ENCODE results near the gene MVK. TPM values are rescaled to one million over a fixed set of nuclear protein-coding genes. Genes with fewer than 3 reads are reported as not detected.

Gene MVK
- total RNA-seq, 4 donors from 2014 or later: 17.2 to 157 (median 25.4) TPM

- Histone ChIP-seq H3K4me3 (no peak overlapping the region), H3K27ac (no peak overlapping the region), H3K4me1 (peaks cover 0 to 7% (median 4%) of the 10 kb centered on the region in 4 donors), H3K9me3 (no peaks in the 10 kb centered on the region), H3K27me3 (no peaks in the 10 kb centered on the region), H3K36me3 (peaks cover 0 to 16% (median 0%) of the 10 kb centered on the region in 4 donors)
- in situ Hi-C loops (cut with MboI; ENCODE audit: low pct_ligation_motif_present in 1 of 4, low pct_unique_long_range_greater_than_20kb in 1 of 4, low sequenced_read_pairs in 3 of 4) (no loop called here), intact Hi-C loops (cut with DNase I; ENCODE audit: low total_unique reads) (no loop called here)
- no peak for TF ChIP-seq POLR2AphosphoS5 (IDR thresholded peaks at IDR 0.05)
- TF ChIP-seq CTCF (IDR thresholded peaks at IDR 0.05): no peak
- no peak for TF ChIP-seq POLR2A (IDR thresholded peaks at IDR 0.05)
- 91 to 100% methylated on average over 1 to 3 of the region's 3 CpGs for WGBS, 2 donors (ENCODE audit: low coverage in 1 of 2)
- no peak for DNase-seq
Observed at GRCh38 chr12:109567967-109568366, 5.6 kb upstream of the MVK start.

GRCh38 chr12:109568486-109568885 lies 5.1 kb upstream of the MVK start:
- H3K27ac ChIP-seq: no peak overlapping the region
- no peak for DNase-seq
- H3K4me3 ChIP-seq: no peak overlapping the region
- peaks cover 0 to 7% (median 5%) of the 10 kb centered on the region in 4 donors for H3K4me1 ChIP-seq
- no peaks in the 10 kb centered on the region for H3K27me3 ChIP-seq
- peaks cover 0 to 16% (median 0%) of the 10 kb centered on the region in 4 donors for H3K36me3 ChIP-seq
- intact Hi-C loops (cut with DNase I; ENCODE audit: low total_unique reads) (no loop called here), in situ Hi-C loops (cut with MboI; ENCODE audit: low pct_ligation_motif_present in 1 of 4, low pct_unique_long_range_greater_than_20kb in 1 of 4, low sequenced_read_pairs in 3 of 4) (no loop called here)
- no peak for TF ChIP-seq POLR2A (IDR thresholded peaks at IDR 0.05)
- no peak for TF ChIP-seq CTCF (IDR thresholded peaks at IDR 0.05)
- no peak for TF ChIP-seq EP300 (IDR thresholded peaks at IDR 0.05; ENCODE audit: low read depth)
- TF ChIP-seq POLR2AphosphoS5 (IDR thresholded peaks at IDR 0.05): no peak
- H3K9me3 ChIP-seq: no peaks in the 10 kb centered on the region
- 75 to 90% methylated on average over 3 to 7 of the region's 7 CpGs for WGBS, 2 donors (ENCODE audit: low coverage in 1 of 2)

- no peak overlapping the region for H3K4me3 ChIP-seq
- peaks cover 0 to 7% (median 2%) of the 10 kb centered on the region in 4 donors for H3K36me3 ChIP-seq
- TF ChIP-seq EP300 (IDR thresholded peaks at IDR 0.05; ENCODE audit: low read depth) (no peak), POLR2A (IDR thresholded peaks at IDR 0.05) (no peak), POLR2AphosphoS5 (IDR thresholded peaks at IDR 0.05) (no peak), CTCF (IDR thresholded peaks at IDR 0.05) (no peak)
- H3K27me3 ChIP-seq: no peaks in the 10 kb centered on the region
- 78 to 79% methylated on average over 5 of the region's 5 CpGs for WGBS, 2 donors (ENCODE audit: low coverage in 1 of 2)
- in situ Hi-C loops (cut with MboI; ENCODE audit: low pct_ligation_motif_present in 1 of 4, low pct_unique_long_range_greater_than_20kb in 1 of 4, low sequenced_read_pairs in 3 of 4): no loop called here
- no peak for DNase-seq
- no peak overlapping the region for H3K27ac ChIP-seq
- no peaks in the 10 kb centered on the region for H3K9me3 ChIP-seq
- peaks cover 7 to 18% (median 13%) of the 10 kb centered on the region in 4 donors for H3K4me1 ChIP-seq
- intact Hi-C loops (cut with DNase I; ENCODE audit: low total_unique reads): no loop called here
Observed at GRCh38 chr12:109571773-109572505, 1.7 kb upstream of the MVK start.

GRCh38 chr12:109572506-109572845 lies 1.1 kb upstream of the MVK start:
- Histone ChIP-seq H3K4me1 (peaks cover 7 to 18% (median 13%) of the 10 kb centered on the region in 4 donors), H3K36me3 (peaks cover 0 to 10% (median 3%) of the 10 kb centered on the region in 4 donors), H3K27me3 (no peaks in the 10 kb centered on the region), H3K27ac (peak overlapping the region in 3 of 4 donors; percentile 81 to 93 (median 85)), H3K4me3 (peak overlapping the region in 3 of 4 donors; percentile 71 to 83 (median 72)), H3K9me3 (no peaks in the 10 kb centered on the region)
- no peak for DNase-seq
- intact Hi-C loops (cut with DNase I; ENCODE audit: low total_unique reads) (no loop called here), in situ Hi-C loops (cut with MboI; ENCODE audit: low pct_ligation_motif_present in 1 of 4, low pct_unique_long_range_greater_than_20kb in 1 of 4, low sequenced_read_pairs in 3 of 4) (no loop called here)
- WGBS, 2 donors (ENCODE audit: low coverage in 1 of 2): 69 to 86% methylated on average over 2 to 3 of the region's 3 CpGs
- TF ChIP-seq POLR2A (IDR thresholded peaks at IDR 0.05) (no peak), POLR2AphosphoS5 (IDR thresholded peaks at IDR 0.05) (no peak), EP300 (IDR thresholded peaks at IDR 0.05; ENCODE audit: low read depth) (no peak), CTCF (IDR thresholded peaks at IDR 0.05) (no peak)
